ENCODE results near the gene HOXA10.

HOXA10 gene

DNA sequence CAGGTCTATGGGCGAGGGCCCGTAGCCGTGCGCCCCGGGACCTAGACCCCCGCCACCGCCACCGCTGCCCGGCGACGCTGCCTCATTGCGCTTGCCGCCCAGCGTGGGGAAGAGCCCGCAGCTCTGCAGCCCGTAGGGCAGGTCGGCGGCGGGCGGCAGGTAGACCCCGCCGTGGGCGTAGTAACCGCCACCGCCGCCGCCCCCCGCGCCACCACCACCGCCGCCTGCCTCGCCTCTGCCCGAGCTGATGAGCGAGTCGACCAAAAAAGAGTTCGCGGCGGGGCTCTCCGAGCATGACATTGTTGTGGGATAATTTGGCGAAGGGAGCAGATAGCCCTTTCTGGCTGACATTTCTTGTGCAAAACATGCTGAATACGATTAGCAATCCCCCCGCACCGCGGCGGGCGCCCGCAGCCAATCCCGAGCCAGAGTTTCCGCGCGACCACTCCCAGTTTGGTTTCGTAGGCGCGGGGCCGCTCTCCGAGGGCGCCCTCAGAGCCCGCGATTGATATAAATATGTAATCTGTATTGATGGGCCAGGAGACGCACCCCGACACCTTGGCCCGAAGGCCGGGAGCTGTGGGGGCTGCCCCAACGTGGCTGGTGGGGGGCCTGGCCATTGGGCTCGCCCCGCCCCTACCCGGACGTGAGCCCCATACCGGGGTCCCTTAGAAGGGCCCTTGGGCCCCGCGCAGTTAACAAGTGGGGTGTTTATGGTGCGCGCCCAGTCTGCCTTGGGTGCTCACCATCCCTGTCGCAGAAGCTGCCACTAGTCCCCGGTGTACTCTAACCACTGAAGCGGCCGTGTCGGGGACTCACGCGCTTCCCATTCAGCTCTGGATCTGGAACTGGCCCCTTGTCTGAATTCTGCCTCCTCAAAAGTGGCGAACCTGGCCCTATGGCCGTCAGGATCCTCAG is at the start of gene HOXA10:
HOXA10 (minus strand) TSS at position 365 of the 918 bp plus-strand sequence; CDS start at position 351, 14 bp downstream.
- DNase-seq: peak; percentile 4

DNA sequence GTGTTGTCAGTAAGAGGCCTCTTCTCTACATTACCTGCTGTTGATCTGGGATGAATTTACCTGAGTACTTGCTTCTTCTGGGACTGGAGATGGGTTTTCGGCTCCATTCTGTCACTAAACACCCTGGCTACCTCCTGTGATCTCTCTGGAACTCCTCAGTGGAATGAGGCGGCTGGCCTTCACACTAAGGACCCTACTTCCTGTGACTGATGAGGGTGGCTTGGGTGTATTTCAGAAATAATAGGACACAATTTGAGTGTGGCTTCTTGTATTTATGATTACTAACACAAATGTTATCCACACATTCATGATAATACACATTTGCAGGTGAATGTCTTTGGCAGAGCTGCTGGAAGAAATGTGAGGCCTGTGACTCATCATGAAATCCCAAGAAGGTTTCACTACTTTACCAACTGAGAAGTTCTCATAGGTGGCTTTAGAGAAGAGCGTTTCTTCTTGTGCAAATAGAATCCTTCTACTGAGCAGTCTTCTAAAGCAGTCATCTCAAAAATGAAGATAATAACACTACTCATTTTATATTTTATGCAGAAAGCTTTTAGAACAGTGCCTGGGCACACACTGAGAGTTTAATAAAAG is 47.2 kb upstream of the HOXA10 start:
- DNase-seq: no peak

DNA sequence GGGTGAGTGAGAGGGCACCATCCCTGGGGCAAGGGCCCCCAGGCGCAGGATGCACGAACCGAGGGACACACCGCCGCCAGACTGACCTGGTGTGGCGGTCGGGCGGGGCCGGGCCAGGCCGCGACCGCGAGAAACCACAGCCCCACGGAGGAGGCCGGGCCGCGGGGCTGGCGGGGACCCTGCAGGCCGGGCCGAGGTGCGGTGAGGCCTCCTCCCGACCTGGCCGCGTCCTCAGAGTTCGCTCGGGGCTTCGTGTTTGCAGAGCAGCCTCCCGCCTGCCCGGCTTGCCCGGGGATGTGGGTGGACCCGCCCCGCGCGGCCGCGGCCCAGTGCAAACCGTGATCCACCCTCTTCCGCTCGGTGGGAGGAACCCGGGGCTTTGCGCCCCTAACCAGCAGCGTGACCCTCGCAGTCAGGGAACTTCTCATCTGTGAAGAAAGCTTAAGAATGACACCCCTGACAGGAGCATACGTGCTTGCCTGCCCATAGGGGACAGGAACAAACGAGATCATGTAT is 46.4 kb upstream of the HOXA10 start:
- no peak for DNase-seq

DNA sequence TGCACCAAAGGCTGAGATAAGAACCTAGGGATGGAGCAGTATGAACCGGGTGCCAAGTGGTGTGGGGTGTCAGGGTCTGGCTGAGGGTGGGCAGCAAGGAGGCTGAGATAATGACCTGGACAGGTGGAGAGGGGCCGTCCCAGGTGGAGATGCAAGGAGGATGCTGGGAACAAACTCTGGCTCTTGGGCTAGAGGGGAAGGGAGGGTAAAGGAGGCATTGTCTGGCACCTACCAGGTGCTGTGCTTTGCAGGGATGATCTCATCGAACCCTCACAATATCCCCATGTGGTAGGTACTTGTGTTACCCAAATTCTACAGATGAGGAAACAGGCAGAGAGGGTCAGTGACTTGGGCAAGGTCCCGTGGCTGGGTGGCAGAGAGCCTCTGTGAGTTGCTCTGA is 45.7 kb upstream of the HOXA10 start:
- no peak for DNase-seq

GRCh38 chr7:27217951-27218350 is 43.8 kb upstream of the HOXA10 start:
- DNase-seq: no peak

- no peak for DNase-seq
Measured at GRCh38 chr7:27215356-27215755, 41.2 kb upstream of the HOXA10 start.

GRCh38 chr7:27214239-27214950 is 40.3 kb upstream of the HOXA10 start:
- no peak for DNase-seq

DNA sequence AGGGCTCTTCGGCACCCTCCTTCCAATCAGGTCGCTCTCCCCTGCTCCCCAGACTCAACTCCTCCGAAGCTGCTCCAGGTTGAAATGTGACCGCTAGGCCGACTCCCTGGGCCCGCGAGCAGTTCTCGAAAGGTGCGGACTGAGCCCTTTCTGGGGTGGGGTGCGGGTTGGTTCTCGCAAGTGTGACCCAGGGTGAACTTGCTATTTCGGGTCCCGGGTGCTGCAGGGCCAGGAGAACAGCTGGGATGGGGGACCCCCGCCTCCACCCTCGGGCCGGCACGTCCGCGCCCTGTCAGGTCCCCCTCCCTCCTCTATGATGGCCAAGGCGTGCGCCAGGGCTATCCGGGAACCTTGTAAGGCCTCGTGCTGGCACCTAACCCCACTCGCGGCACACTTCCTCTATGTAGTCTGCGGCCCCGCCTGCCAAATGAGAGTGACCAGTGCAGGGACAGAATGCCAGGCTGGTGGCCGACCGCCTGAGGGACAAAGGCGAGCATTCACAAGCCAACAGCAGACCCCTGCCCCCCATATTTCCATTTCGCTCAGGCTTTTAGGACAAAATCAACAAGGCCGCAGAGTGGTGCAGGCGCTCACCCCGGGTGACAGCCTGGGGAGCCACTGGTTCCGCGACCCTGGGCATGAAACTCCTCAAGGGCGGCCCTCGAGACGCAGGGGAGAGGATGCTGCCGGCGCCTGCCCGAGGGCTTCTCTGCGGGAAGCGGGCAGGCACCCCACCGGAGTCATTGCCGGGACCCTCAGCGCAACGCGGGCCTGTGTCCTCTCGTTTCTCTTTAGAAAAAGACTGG is 39.5 kb upstream of the HOXA10 start:
- no peak for DNase-seq

DNA sequence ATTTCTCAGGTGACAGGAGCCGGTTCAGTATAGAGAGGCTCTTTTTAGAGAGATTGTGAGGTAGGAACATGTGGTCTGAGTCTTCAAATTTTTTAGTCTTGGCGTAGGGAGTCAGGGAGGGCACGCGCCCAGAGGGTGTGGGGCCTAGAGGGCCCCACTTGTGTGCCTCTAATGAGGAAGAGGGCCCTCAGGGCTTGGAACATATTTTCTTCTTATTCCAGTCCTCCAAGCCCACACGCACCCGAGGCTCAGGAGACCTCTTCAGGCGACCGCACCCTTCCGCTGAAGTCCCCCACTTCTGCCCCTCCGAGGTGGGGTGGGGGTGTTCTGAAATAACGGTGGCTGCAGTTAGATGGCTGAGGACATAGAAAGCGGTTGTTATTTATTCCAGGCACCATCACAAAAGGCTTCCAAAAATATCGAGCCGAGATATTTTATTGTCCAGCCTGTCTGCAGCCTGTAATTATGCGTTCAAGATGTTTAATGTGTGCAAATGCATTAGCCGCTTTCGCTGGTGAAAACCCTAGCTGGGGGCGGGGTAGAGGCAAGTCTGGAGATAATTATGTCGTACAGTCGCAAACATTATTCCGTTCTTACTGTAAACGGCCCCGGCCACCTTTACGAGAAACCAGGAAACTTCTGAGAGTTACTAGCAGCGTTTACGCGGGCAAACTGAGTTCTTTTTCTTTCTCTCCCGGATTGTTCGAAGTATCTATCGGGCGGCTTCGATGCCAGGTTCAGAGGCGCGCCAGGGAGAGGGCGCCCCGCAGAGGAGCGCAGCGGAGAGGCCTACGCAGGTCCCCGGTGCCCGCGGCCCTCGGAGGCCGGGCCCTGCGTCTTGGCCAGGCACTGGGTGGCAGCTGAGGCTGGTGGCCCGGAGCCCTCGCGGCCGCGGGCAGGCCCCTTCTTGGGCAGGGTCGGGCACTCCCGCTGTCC is 38.6 kb upstream of the HOXA10 start:
- DNase-seq: no peak

DNA sequence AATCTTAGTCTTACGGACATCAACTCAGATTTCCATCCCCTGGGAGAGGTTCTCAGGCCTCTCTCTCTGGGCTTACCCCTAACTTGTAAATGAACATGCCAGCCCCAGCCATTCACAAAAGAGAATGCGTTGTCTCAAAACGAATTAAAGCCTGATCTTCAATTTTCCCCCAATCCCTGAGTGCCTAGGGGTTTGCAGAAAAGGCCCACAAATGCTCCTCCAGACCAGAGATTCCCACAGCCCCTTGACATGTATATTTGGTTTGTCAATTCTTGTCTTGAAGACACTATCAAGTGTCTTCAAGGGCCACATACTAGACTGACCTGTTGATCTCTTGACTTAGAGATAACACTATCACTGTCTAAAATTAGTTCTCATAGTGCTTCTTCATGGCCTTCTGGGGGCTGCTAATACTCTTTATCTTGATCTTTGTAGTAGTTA is 37.7 kb upstream of the HOXA10 start:
- DNase-seq: no peak

GRCh38 chr7:27211084-27211446 is 36.9 kb upstream of the HOXA10 start:
- no peak for DNase-seq

GRCh38 chr7:27210441-27211083 is 36.4 kb upstream of the HOXA10 start:
- DNase-seq: peak; percentile 69

DNA sequence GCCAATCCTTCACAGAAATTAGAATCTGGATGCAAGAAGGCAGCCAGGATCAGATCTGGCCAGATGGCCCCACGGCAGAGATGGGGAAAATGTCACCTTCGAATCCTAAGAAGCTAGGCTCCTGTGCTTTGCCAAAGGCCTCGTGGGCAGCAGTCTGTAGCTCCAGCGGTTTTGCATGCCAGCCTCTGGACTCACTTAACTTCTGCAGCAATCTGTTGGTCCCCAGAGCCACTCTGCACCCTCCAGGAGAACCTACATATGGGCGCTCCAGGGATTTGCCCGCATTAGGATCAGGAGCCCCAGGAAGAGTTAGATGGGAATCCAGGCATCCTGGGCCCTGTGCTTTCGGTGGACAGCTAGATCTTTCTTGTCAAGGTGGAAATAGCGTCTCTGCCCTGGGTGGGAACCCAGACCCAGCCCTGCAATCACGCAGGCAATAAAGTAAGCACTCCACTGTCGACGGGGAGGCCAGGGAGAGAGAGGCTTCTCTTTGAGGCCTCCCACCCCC is 35.9 kb upstream of the HOXA10 start:
- DNase-seq: no peak

GRCh38 chr7:27208998-27209397 is 34.9 kb upstream of the HOXA10 start:
- DNase-seq: no peak

DNA sequence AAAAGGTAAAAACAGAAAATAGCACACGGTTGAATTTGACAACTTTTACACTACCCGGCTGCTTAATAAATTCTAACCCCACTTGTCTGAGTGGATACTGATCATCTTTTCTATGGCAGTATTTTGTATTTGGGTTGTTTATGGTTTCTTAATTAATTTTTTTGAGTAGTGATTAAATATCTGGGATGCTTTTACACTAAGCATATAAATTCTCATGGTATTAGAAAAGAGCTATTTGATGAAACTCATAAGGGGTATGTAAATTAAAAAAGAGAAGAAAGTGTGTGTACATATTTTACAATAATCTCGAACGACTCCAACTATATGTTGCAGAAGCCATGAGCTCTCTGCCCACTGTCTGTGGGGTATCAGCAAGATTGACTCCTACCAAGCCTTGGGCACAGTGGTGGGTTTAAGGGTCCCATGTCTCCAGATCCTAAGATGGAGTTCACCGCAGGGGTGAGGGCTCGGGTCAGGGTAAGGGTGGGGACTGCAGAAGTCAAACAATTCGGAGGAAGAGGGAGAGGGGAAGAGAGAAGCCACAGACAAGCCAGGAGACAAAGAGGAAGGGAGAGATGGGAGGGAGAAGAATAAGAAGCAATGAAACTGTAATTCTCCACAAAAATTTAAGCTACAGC is 33.3 kb upstream of the HOXA10 start:
- DNase-seq: no peak

DNA sequence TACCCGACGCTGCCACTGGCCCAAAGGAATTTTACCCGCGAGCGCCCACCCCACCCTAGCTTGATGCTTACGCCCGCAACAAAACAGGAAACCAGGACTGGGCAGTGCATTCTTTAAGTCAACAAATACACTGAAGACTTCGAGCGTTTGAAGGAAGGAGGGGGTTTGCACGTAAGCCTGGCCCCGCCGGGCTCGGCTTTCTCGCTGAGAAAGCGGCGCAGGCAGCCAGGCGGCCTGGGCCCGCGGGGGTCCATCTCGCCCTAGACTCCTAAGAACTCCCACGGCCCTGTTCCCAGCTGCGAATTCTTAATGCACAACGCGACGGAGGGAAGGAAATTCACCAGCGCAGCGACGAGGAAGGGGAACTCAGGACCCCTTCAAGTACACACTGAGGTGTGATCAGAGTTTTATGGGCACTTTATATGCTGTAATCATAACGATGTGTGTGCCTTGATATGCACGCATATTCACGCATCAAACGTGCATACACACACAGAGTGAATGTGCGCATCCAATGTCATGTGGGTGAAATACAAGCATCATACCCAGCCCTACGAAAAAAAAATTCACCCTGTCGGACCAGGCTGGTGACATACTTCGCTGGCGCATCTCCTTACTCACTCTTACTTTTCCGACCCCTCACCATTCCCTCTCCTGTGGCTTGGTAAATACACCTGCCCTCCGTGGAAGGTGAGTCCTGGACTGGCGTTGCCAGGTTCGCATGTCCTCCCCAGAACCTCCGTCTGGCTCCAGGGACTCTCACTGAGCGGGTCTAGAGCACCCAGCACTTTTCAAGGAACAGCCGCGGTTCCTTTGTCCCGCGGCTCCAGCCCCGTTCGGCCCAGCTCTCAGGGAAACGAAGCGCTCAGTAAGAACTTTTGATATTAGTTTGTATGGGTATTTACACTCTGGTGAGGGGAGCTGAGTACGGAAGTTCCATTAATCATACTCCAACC is 31.5 kb upstream of the HOXA10 start:
- DNase-seq: no peak

GRCh38 chr7:27204851-27205322 is 30.8 kb upstream of the HOXA10 start:
- DNase-seq: no peak

DNA sequence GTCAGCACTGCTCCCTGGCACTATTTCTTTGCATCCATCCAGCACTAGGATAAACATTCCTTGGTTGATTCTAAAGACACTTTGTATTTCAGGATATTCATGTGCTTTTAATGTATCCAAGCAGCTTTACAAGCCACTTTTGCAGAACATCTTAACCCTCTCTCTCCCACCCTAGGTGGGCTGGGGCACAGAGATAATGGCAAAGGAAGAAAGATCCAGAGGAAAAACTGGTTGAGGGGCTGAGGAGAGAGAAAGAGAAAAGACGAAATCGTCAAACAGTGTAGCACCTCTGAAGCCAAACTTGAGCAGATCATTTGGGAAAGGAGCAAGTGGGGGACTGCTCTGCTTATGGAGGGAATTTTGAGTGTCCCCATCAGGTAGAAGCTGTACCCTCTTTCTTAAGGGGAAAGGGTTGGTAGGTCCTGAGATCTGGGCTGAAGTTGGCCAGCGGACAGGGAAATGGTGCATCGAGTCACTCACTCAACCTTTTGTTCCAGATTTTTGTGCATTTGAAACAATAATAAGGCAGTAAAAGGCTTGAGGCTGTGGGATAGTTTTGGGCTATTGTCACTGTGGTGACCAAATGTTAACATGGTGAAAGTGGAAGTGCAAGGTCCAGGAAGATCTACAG is 30.0 kb upstream of the HOXA10 start:
- no peak for DNase-seq
